Fibroblast of lung (primary cell): ENCODE measurements around the gene PYROXD2. TPM values are rescaled to one million over a fixed set of nuclear protein-coding genes. Genes with fewer than 3 reads are reported as not detected.

Experiments
- DNase-seq, 2 donors: peaks; one replicate each; pipeline versions ENCODE4 v3.0.0 to v3.0.0-alpha.2; 2010; ENCODE audit warnings: low read depth in 2 of 2
- H2AFZ ChIP-seq: 2 replicates; pipeline ENCODE4 v1.5.1; 2012; ENCODE audit warnings: low read length, control low read depth, inconsistent platforms
- H3K27ac ChIP-seq: 2 replicates; pipeline ENCODE4 v1.5.1; 2011; ENCODE audit warnings: low read length, control low read depth; ENCODE audit not compliant: insufficient read depth
- H3K27me3 ChIP-seq: 2 replicates; pipeline ENCODE4 v1.5.1; 2011; ENCODE audit warnings: mild to moderate bottlenecking, low read length; ENCODE audit not compliant: control insufficient read depth, insufficient read depth
- H3K36me3 ChIP-seq: 2 replicates; pipeline ENCODE4 v1.5.1; 2011; ENCODE audit warnings: low read length; ENCODE audit not compliant: control insufficient read depth, insufficient read depth
- H3K4me1 ChIP-seq: 2 replicates; pipeline ENCODE4 v1.5.1; 2011; ENCODE audit warnings: low read length; ENCODE audit not compliant: control insufficient read depth, insufficient read depth; ENCODE audit errors: extremely low read depth
- H3K4me2 ChIP-seq: 2 replicates; pipeline ENCODE4 v1.5.1; 2011; ENCODE audit warnings: low read length, control low read depth; ENCODE audit not compliant: insufficient read depth; ENCODE audit errors: extremely low read depth
- H3K4me3 ChIP-seq, 4 experiments: fragments of 200-600 bp in 1 of 4; sonication (generic) in 1 of 4; replicated peaks in 1 of 4; 2 replicates each; pipeline ENCODE4 v1.5.1; 2011 to 2016; ENCODE audit warnings: low read length in 4 of 4, low read depth in 3 of 4, mild to moderate bottlenecking in 3 of 4, control low read depth in 2 of 4, inconsistent platforms in 1 of 4, mixed read lengths in 1 of 4; ENCODE audit not compliant: insufficient read depth in 1 of 4; ENCODE audit errors: control extremely low read depth in 1 of 4
- H3K79me2 ChIP-seq: 2 replicates; pipeline ENCODE4 v1.5.1; 2012; ENCODE audit warnings: mild to moderate bottlenecking, low read length, inconsistent platforms; ENCODE audit not compliant: control insufficient read depth, insufficient read depth
- H3K9ac ChIP-seq: 2 replicates; pipeline ENCODE4 v1.5.1; 2011; ENCODE audit warnings: mild to moderate bottlenecking, low read length, control low read depth; ENCODE audit not compliant: insufficient read depth
- H3K9me3 ChIP-seq: 2 replicates; pipeline ENCODE4 v1.5.1; 2012; ENCODE audit warnings: low read depth, low read length; ENCODE audit not compliant: control insufficient read depth, insufficient read depth
- H4K20me1 ChIP-seq: 2 replicates; pipeline ENCODE4 v1.5.1; 2011; ENCODE audit warnings: low read length; ENCODE audit not compliant: control insufficient read depth, insufficient read depth; ENCODE audit errors: extremely low read depth
- CTCF ChIP-seq, 2 donors: IDR thresholded peaks in 1 of 2; conservative IDR thresholded peaks in 1 of 2; 1 replicate in 1 of 2; 2 replicates in 1 of 2; pipeline ENCODE4 v1.5.1; 2011 to 2012; ENCODE audit warnings: low read length in 2 of 2, control low read depth in 1 of 2, inconsistent platforms in 1 of 2, low read depth in 1 of 2, mild to moderate bottlenecking in 1 of 2
- EZH2 ChIP-seq: IDR thresholded peaks from 2 replicates; pipeline ENCODE4 v1.5.1; 2012; ENCODE audit warnings: low read length, control low read depth, mild to moderate bottlenecking; ENCODE audit errors: missing control alignments
- polyA minus RNA-seq: library from RNA; depleted of rRNA, polyadenylated mRNA; stranded (reverse); fragments of >200 nt; gene quantifications from 2 replicates; pipeline ENCODE4 v1.2.3, GENCODE V29; 2011; ENCODE audit warnings: low replicate concordance
- polyA plus RNA-seq, 2 donors: library from polyadenylated mRNA; depleted of rRNA in 1 of 2; stranded (reverse) in 1 of 2; unstranded in 1 of 2; fragments of >200 nt; gene quantifications; 2 replicates each; pipeline ENCODE4 v1.2.1, GENCODE V29; 2011 to 2012; ENCODE audit warnings: missing spikeins in 1 of 2
- total RNA-seq: library from RNA; depleted of rRNA; stranded (reverse); fragments of >200 nt; gene quantifications from 2 replicates; pipeline ENCODE4 v1.2.1, GENCODE V29; 2014

PYROXD2 gene
- total RNA-seq (12.8 and 16.0 TPM in 2 replicates), polyA plus RNA-seq (8.7 and 15.9 TPM in 2 replicates), polyA minus RNA-seq (6.9 and 20.3 TPM in 2 replicates)
- polyA plus RNA-seq (2012): 9.3 and 16.8 TPM in 2 replicates

- Histone ChIP-seq H4K20me1 (no peaks in the 10 kb centered on the region), H3K27me3 (no peaks in the 10 kb centered on the region), H3K36me3 (peaks cover 12% of the 10 kb centered on the region), H3K4me2 (peak within 1 kb of the TSS; percentile 94), H3K9ac (peak within 1 kb of the TSS; percentile 62), H3K4me3 (peak within 1 kb of the TSS; percentile 67 to 87 (median 82)), H3K9me3 (no peaks in the 10 kb centered on the region), H3K79me2 (peaks cover 11% of the 10 kb centered on the region), H3K4me1 (peaks cover 15% of the 10 kb centered on the region), H3K27ac (peak within 1 kb of the TSS; percentile 63), H2AFZ (peak within 1 kb of the TSS; percentile 77)
- TF ChIP-seq CTCF (conservative IDR thresholded peaks at IDR 0.05 in 1 of 2, IDR thresholded peaks at IDR 0.05 in 1 of 2; ENCODE audit: low read depth in 1 of 2, low read length in 2 of 2) (no peak), EZH2 (no peak)
- peak; percentile 90 to 91 for DNase-seq
Observed at GRCh38 chr10:98414932-98415730, at the start of gene PYROXD2. Gene PYROXD2, minus strand, starts transcription at chr10:98415182. Its CDS starts 47 bp downstream, at chr10:98415135.

- H2AFZ ChIP-seq: no peak overlapping the region
- DNase-seq: peak in 1 of 2 donors; percentile 9
Observed at GRCh38 chr10:98463976-98464754, 49.2 kb upstream of the PYROXD2 start.

More at GRCh38 chr10:98463976-98464754, 49.2 kb upstream of the PYROXD2 start:
- Histone ChIP-seq H3K27me3 (no peaks in the 10 kb centered on the region), H3K4me1 (peaks cover 13% of the 10 kb centered on the region), H3K79me2 (no peaks in the 10 kb centered on the region), H3K9me3 (no peaks in the 10 kb centered on the region), H3K36me3 (no peaks in the 10 kb centered on the region), H3K9ac (no peak overlapping the region), H4K20me1 (no peaks in the 10 kb centered on the region), H3K27ac (no peak overlapping the region), H3K4me2 (no peak overlapping the region), H3K4me3 (no peak overlapping the region)
- TF ChIP-seq CTCF (conservative IDR thresholded peaks at IDR 0.05 in 1 of 2, IDR thresholded peaks at IDR 0.05 in 1 of 2; ENCODE audit: low read depth in 1 of 2, low read length in 2 of 2) (no peak), EZH2 (no peak)
